Tibial nerve (tissue), 3 donors: Measurements from ENCODE around the gene GRIN2A.

Experiments used
- POLR2A ChIP-seq, 2 donors: fragments of 450-650 bp; IDR thresholded peaks; one replicate each; pipeline ENCODE4 v1.6.1; 2017; ENCODE audit warnings: antibody characterized with exemption in 2 of 2, mild to moderate bottlenecking in 2 of 2, moderate library complexity in 2 of 2
- TF ChIP-seq, protein P1 (sequence below), 5 experiments: fragments of 200-600 bp in 3 of 5; fragments of 450-650 bp in 2 of 5; sonication (generic) in 3 of 5; IDR thresholded peaks; one replicate each; pipeline ENCODE4 v1.5.1; 2016 to 2019; ENCODE audit warnings: antibody characterized with exemption in 5 of 5, mild to moderate bottlenecking in 3 of 5, moderate library complexity in 2 of 5

DNA sequence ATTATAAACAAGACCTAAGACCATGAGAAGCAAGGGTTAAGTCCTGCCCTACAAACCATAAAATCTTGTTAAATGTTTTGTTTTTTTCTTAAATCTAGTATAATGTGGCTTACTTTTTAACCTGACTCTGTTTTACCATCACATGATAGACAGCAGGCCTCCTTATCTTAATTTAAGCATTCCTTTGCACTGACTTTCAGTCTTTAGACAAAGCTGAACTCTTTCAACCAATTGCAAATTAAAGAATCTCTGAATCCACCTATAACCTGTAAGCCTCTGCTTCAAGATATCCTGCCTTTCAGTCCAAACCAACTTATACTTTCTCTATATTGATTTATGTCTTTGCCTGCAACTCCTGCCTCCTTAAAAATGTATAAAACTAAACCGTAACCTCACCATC, 478.5 kb downstream of the GRIN2A start:
- TF ChIP-seq, protein P1, sequence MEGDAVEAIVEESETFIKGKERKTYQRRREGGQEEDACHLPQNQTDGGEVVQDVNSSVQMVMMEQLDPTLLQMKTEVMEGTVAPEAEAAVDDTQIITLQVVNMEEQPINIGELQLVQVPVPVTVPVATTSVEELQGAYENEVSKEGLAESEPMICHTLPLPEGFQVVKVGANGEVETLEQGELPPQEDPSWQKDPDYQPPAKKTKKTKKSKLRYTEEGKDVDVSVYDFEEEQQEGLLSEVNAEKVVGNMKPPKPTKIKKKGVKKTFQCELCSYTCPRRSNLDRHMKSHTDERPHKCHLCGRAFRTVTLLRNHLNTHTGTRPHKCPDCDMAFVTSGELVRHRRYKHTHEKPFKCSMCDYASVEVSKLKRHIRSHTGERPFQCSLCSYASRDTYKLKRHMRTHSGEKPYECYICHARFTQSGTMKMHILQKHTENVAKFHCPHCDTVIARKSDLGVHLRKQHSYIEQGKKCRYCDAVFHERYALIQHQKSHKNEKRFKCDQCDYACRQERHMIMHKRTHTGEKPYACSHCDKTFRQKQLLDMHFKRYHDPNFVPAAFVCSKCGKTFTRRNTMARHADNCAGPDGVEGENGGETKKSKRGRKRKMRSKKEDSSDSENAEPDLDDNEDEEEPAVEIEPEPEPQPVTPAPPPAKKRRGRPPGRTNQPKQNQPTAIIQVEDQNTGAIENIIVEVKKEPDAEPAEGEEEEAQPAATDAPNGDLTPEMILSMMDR (IDR thresholded peaks at IDR 0.05) = no peak
- TF ChIP-seq POLR2A (IDR thresholded peaks at IDR 0.05) = no peak
